Naive thymus-derived CD4-positive, alpha-beta T cell (primary cell): Measurements from ENCODE around the gene FBXO31. TPM values are rescaled to one million over a fixed set of nuclear protein-coding genes. Genes with fewer than 3 reads are reported as not detected.

Source experiments
- ATAC-seq: fragments of 150-1000 bp; cut with Tn5 transposase; 2 replicates; pipeline ENCODE4 v1.10.0; 2021; ENCODE audit warnings: mild to moderate bottlenecking, moderate library complexity
- CTCF ChIA-PET: fragments of 350-600 bp; sonication (Branson Sonifier 250); formaldehyde crosslinking; loops from one replicate; lab custom pipeline; 2021; ENCODE audit warnings: antibody characterized with exemption; lab: Charles Lee
- POLR2A ChIA-PET: fragments of 350-600 bp; sonication (Branson Sonifier 250); formaldehyde crosslinking; loops from one replicate; lab custom pipeline; 2021; ENCODE audit warnings: antibody characterized with exemption, inconsistent platforms; lab: Charles Lee
- DNase-seq, 9 donors: peaks; one replicate each; pipeline versions ENCODE4 v3.0.0 to v3.0.0-alpha.2; 2020 to 2022; ENCODE audit warnings: mixed read lengths in 1 of 9
- H3K27ac ChIP-seq: one replicate; pipeline ENCODE4 v1.7.0; 2013; ENCODE audit warnings: mild to moderate bottlenecking, low read depth, low read length, moderate library complexity
- H3K27me3 ChIP-seq, 2 donors: one replicate each; pipeline ENCODE4 v1.7.0; 2013; ENCODE audit warnings: low read length in 2 of 2, mild to moderate bottlenecking in 2 of 2, moderate library complexity in 2 of 2; ENCODE audit not compliant: control insufficient read depth in 2 of 2, insufficient read depth in 2 of 2
- H3K36me3 ChIP-seq, 3 experiments: 1 replicate in 2 of 3; 2 replicates in 1 of 3; pipeline ENCODE4 v1.7.0; 2013; ENCODE audit warnings: low read length in 3 of 3, mild to moderate bottlenecking in 3 of 3, moderate library complexity in 1 of 3; ENCODE audit not compliant: insufficient read depth in 3 of 3, control insufficient read depth in 2 of 3
- H3K4me1 ChIP-seq, 2 donors: one replicate each; pipeline ENCODE4 v1.7.0; 2013; ENCODE audit warnings: low read length in 2 of 2, mild to moderate bottlenecking in 2 of 2, moderate library complexity in 1 of 2; ENCODE audit not compliant: control insufficient read depth in 2 of 2, insufficient read depth in 2 of 2
- H3K4me3 ChIP-seq: 2 replicates; pipeline ENCODE4 v1.7.0; 2013; ENCODE audit warnings: mild to moderate bottlenecking, low read length
- H3K9me3 ChIP-seq, 3 experiments: 1 replicate in 2 of 3; 2 replicates in 1 of 3; pipeline ENCODE4 v1.7.0; 2013; ENCODE audit warnings: low read length in 3 of 3; ENCODE audit not compliant: control insufficient read depth in 2 of 3
- H3K27ac Mint-ChIP-seq, 9 donors: one replicate each; pipeline ENCODE4 v1.8.0; 2020 to 2022; ENCODE audit warnings: mixed read lengths in 9 of 9, mild to moderate bottlenecking in 8 of 9, moderate library complexity in 5 of 9, inconsistent platforms in 2 of 9
- H3K27me3 Mint-ChIP-seq, 5 donors: one replicate each; pipeline ENCODE4 v1.8.0; 2021 to 2022; ENCODE audit warnings: mixed read lengths in 5 of 5, mild to moderate bottlenecking in 1 of 5
- H3K36me3 Mint-ChIP-seq, 5 donors: one replicate each; pipeline ENCODE4 v1.8.0; 2020 to 2022; ENCODE audit warnings: mixed read lengths in 5 of 5, mild to moderate bottlenecking in 3 of 5, inconsistent platforms in 1 of 5
- H3K4me1 Mint-ChIP-seq, 7 donors: one replicate each; pipeline ENCODE4 v1.8.0; 2020 to 2022; ENCODE audit warnings: mixed read lengths in 7 of 7, mild to moderate bottlenecking in 3 of 7, inconsistent platforms in 1 of 7
- H3K4me3 Mint-ChIP-seq, 10 donors: one replicate each; pipeline ENCODE4 v1.8.0; 2020 to 2022; ENCODE audit warnings: mild to moderate bottlenecking in 10 of 10, mixed read lengths in 10 of 10, moderate library complexity in 6 of 10, inconsistent platforms in 2 of 10
- H3K9me3 Mint-ChIP-seq, 11 donors: one replicate each; pipeline ENCODE4 v1.8.0; 2020 to 2022; ENCODE audit warnings: mixed read lengths in 11 of 11, mild to moderate bottlenecking in 4 of 11, inconsistent platforms in 1 of 11, moderate library complexity in 1 of 11
- intact Hi-C, 2 donors: fragments of 100-400 bp; cut with micrococcal nuclease; formaldehyde crosslinking; loops; one replicate each; pipeline ENCODE4 v1.15.1; 2023
- polyA plus RNA-seq, 2 donors: library from polyadenylated mRNA; unstranded; fragments of 300-500 nt; fragmentation: Illumina TruSeq; gene quantifications; one replicate each; pipeline ENCODE4 v1.2.3, GENCODE V29; 2021
- total RNA-seq, 6 experiments: library from RNA in 5 of 6; stranded (reverse) in 5 of 6; gene quantifications; 1 replicate in 5 of 6; 2 replicates in 1 of 6; pipeline ENCODE4 v1.2.3 and lab custom pipeline; 2021 to 2026

FBXO31 gene
- total and polyA plus RNA-seq, 7 experiments from 2014 or later, result 16.8 to 41.9 (median 30.8) TPM

DNA sequence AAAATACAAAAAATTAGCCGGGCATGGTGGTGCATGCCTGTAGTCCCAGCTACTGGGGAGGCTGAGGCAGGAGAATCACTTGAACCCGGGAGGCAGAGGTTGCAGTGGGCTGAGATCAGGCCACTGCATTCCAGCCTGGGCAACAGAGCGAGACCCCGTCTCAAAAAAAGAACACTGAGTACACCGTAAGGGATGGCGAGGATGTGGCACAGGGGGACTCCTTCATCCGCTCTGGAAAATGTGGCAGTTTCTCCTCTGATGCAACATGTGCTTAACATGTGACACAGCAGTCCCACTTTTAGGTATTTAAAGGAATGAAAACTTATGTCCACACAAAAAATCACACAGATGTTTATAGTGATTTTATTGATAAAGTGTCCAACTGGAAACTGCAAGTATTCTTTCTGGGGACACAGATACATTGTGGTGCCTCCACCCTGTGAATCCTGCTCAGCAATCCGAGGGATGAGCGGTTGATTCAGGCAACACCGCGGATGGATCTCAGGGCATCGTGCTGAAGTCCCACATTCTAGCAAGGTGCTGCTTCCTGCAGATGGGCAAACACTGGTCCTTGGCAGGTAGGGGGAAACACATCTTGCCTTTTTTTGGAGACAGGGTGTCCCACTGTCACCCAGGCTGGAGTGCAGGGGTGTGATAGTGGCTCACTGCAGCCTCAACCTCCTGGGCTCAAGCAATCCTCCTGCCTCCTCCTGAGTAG is 62.9 kb downstream of the FBXO31 start:
- H3K27me3 Mint-ChIP-seq, result peaks cover 0 to 2% (median 0%) of the 10 kb centered on the region in 5 donors
- CTCF ChIA-PET, result no interaction called here
- H3K9me3 ChIP-seq, result no peaks in the 10 kb centered on the region
- intact Hi-C loops, result no loop called here
- no peaks in the 10 kb centered on the region for H3K27me3 ChIP-seq
- H3K4me3 Mint-ChIP-seq, result no peak overlapping the region
- peak overlapping the region in 3 of 9 donors; percentile 5 to 17 (median 7) for H3K27ac Mint-ChIP-seq
- no peak for ATAC-seq
- H3K4me1 ChIP-seq, result peaks cover 11 to 12% of the 10 kb centered on the region in 2 donors
- DNase-seq, result no peak
- POLR2A ChIA-PET, result interaction anchor here (0.6 kb wide), 2 partner anchors 79 to 81 kb away, joined by 3 read pairs; no protein-coding TSS in a partner anchor
- peaks cover 0 to 5% (median 0%) of the 10 kb centered on the region in 11 donors for H3K9me3 Mint-ChIP-seq
- H3K36me3 Mint-ChIP-seq, result peaks cover 0 to 6% (median 0%) of the 10 kb centered on the region in 5 donors
- no peak overlapping the region for H3K4me3 ChIP-seq
- H3K27ac ChIP-seq, result no peak overlapping the region
- peaks cover 11 to 23% (median 17%) of the 10 kb centered on the region in 7 donors for H3K4me1 Mint-ChIP-seq
- H3K36me3 ChIP-seq, result peaks cover 0 to 6% (median 0%) of the 10 kb centered on the region in 3 experiments

- Mint-ChIP-seq H3K27ac (no peak overlapping the region), H3K27me3 (peaks cover 0 to 2% (median 0%) of the 10 kb centered on the region in 5 donors), H3K36me3 (peaks cover 0 to 6% (median 0%) of the 10 kb centered on the region in 5 donors), H3K9me3 (peaks cover 0 to 5% (median 0%) of the 10 kb centered on the region in 11 donors), H3K4me3 (no peak overlapping the region), H3K4me1 (peaks cover 11 to 25% (median 16%) of the 10 kb centered on the region in 7 donors)
- Histone ChIP-seq H3K27me3 (no peaks in the 10 kb centered on the region), H3K4me1 (peaks cover 11% of the 10 kb centered on the region in 2 donors), H3K27ac (no peak overlapping the region), H3K36me3 (peaks cover 0 to 6% (median 0%) of the 10 kb centered on the region in 3 experiments), H3K9me3 (no peaks in the 10 kb centered on the region), H3K4me3 (no peak overlapping the region)
- DNase-seq (no peak), ATAC-seq (no peak)
- ChIA-PET CTCF (no interaction called here), POLR2A (interaction anchor here (4.1 kb wide), 1 partner anchor 64 kb away, joined by 30 read pairs; the partner anchor contains the start of gene FBXO31)
- intact Hi-C loops, result loop anchor here (5.0 to 10.0 kb wide), 2 partner anchors 447 to 635 kb away; partner anchors contain the start of genes BANP (in 1 of the 2) and KLHDC4 (in 1 of the 2)
Measured at GRCh38 chr16:87319997-87320491, 63.5 kb downstream of the FBXO31 start.

DNA sequence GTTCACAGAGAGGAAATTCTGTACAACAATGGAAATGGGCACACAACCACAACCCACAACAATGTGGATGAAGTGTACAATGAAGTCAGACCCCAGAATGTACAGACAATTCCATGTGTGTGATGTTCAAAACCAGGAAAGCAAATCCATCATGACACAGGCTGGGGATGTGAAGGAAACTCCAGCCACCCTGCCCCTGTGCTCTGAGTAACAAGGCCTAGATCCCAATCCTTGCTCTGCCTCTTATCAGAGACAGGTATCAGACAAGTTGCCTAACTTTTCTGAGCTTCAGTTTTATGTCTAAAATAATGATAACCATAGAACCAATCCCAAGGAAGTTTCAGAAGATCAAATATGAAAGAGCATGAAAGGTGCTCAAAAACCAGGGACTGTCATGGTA is 64.6 kb downstream of the FBXO31 start:
- ChIA-PET POLR2A (interaction anchor here (4.1 kb wide), 1 partner anchor 65 kb away, joined by 30 read pairs; the partner anchor contains the start of gene FBXO31), CTCF (no interaction called here)
- intact Hi-C loops, result loop anchor here (5.0 to 10.0 kb wide), 2 partner anchors 448 to 636 kb away; partner anchors contain the start of genes BANP (in 1 of the 2) and KLHDC4 (in 1 of the 2)
- Histone ChIP-seq H3K4me1 (peaks cover 8 to 11% of the 10 kb centered on the region in 2 donors), H3K4me3 (no peak overlapping the region), H3K9me3 (no peaks in the 10 kb centered on the region), H3K27me3 (no peaks in the 10 kb centered on the region), H3K36me3 (peaks cover 0 to 6% (median 0%) of the 10 kb centered on the region in 3 experiments), H3K27ac (no peak overlapping the region)
- peaks cover 0 to 5% (median 0%) of the 10 kb centered on the region in 11 donors for H3K9me3 Mint-ChIP-seq
- H3K27me3 Mint-ChIP-seq, result peaks cover 0 to 2% (median 0%) of the 10 kb centered on the region in 5 donors
- H3K4me3 Mint-ChIP-seq, result peak overlapping the region; percentile 92 to 100 (median 97)
- H3K4me1 Mint-ChIP-seq, result peaks cover 11 to 23% (median 16%) of the 10 kb centered on the region in 7 donors
- peak overlapping the region in 7 of 9 donors; percentile 92 to 99 (median 94) for H3K27ac Mint-ChIP-seq
- H3K36me3 Mint-ChIP-seq, result peaks cover 0 to 6% (median 0%) of the 10 kb centered on the region in 5 donors
- ATAC-seq, result no peak
- DNase-seq, result no peak

- Mint-ChIP-seq H3K4me3 (peak overlapping the region; percentile 92 to 100 (median 97)), H3K4me1 (peaks cover 11 to 23% (median 16%) of the 10 kb centered on the region in 7 donors), H3K27me3 (peaks cover 0 to 2% (median 0%) of the 10 kb centered on the region in 5 donors), H3K9me3 (peaks cover 0 to 5% (median 0%) of the 10 kb centered on the region in 11 donors), H3K27ac (peak overlapping the region; percentile 91 to 99 (median 94)), H3K36me3 (peaks cover 0 to 6% (median 0%) of the 10 kb centered on the region in 5 donors)
- Histone ChIP-seq H3K9me3 (no peaks in the 10 kb centered on the region), H3K4me3 (peak overlapping the region; percentile 86), H3K27me3 (no peaks in the 10 kb centered on the region), H3K4me1 (peaks cover 8 to 11% of the 10 kb centered on the region in 2 donors), H3K36me3 (peaks cover 0 to 6% (median 0%) of the 10 kb centered on the region in 3 experiments), H3K27ac (peak overlapping the region; percentile 91)
- ChIA-PET POLR2A (interaction anchor here (0.6 to 4.1 kb wide), 9 partner anchors 20 to 763 kb away, joined by 3 to 30 read pairs (median 4); partner anchors contain the start of genes FBXO31 and MTHFSD), CTCF (interaction anchor here (1.3 to 1.7 kb wide), 3 partner anchors 76 to 318 kb away, joined by 4 to 13 read pairs (median 6); no protein-coding TSS in a partner anchor)
- intact Hi-C loops, result loop anchor here (1.0 to 10.0 kb wide), 11 partner anchors 65 to 637 kb away; partner anchors contain the start of genes ZCCHC14 (in 2 of the 2), BANP (in 1 of the 2), FBXO31 (in 1 of the 2) and KLHDC4 (in 1 of the 2)
- peak; percentile 20 for ATAC-seq
- no peak for DNase-seq
Measured at GRCh38 chr16:87317750-87318644, 65.6 kb downstream of the FBXO31 start.

GRCh38 chr16:87316923-87317749 is 66.4 kb downstream of the FBXO31 start, which contains the start of gene C16orf95:
TSS of gene C16orf95 (minus strand) at chr16:87317392. CDS start at chr16:87317242, 150 bp downstream.
- H3K36me3 Mint-ChIP-seq, result peaks cover 0 to 6% (median 0%) of the 10 kb centered on the region in 5 donors
- CTCF ChIA-PET, result interaction anchor here (1.3 to 1.7 kb wide), 3 partner anchors 77 to 319 kb away, joined by 4 to 13 read pairs (median 6); no protein-coding TSS in a partner anchor
- Histone ChIP-seq H3K36me3 (peaks cover 0 to 6% (median 0%) of the 10 kb centered on the region in 3 experiments), H3K27me3 (no peaks in the 10 kb centered on the region), H3K9me3 (no peaks in the 10 kb centered on the region), H3K4me1 (peaks cover 8 to 11% of the 10 kb centered on the region in 2 donors), H3K4me3 (peak within 1 kb of the TSS; percentile 86), H3K27ac (peak within 1 kb of the TSS; percentile 91)
- intact Hi-C loops, result loop anchor here (1.0 to 10.0 kb wide), 11 partner anchors 66 to 638 kb away; partner anchors contain the start of genes ZCCHC14 (in 2 of the 2), BANP (in 1 of the 2), FBXO31 (in 1 of the 2) and KLHDC4 (in 1 of the 2)
- POLR2A ChIA-PET, result interaction anchor here (0.7 to 4.1 kb wide), 9 partner anchors 28 to 762 kb away, joined by 3 to 30 read pairs (median 4); partner anchors contain the start of genes BANP, FBXO31 and MTHFSD
- H3K9me3 Mint-ChIP-seq, result peaks cover 0 to 5% (median 0%) of the 10 kb centered on the region in 11 donors
- peaks cover 0 to 2% (median 0%) of the 10 kb centered on the region in 5 donors for H3K27me3 Mint-ChIP-seq
- ATAC-seq (peak; percentile 96), DNase-seq (peak; percentile 93 to 100 (median 96))
- peak within 1 kb of the TSS; percentile 92 to 100 (median 97) for H3K4me3 Mint-ChIP-seq
- H3K27ac Mint-ChIP-seq, result peak within 1 kb of the TSS; percentile 91 to 99 (median 94)
- H3K4me1 Mint-ChIP-seq, result peaks cover 11 to 23% (median 16%) of the 10 kb centered on the region in 7 donors
